CD4-positive, alpha-beta T cell (primary cell): ENCODE data around the gene SS18. TPM values are rescaled to one million over a fixed set of nuclear protein-coding genes. Genes with fewer than 3 reads are reported as not detected.
A peak's percentile ranks its signal among the peaks of the same experiment; 100 is the strongest.

Source experiments
- ATAC-seq: fragments of 200-7000 bp; cut with Tn5 transposase; one replicate; pipeline ENCODE4 v1.10.0; 2022; ENCODE audit warnings: mild to moderate bottlenecking; ENCODE audit not compliant: poor library complexity
- CTCF ChIA-PET: fragments of 350-600 bp; sonication (Branson Sonifier 250); formaldehyde crosslinking; loops from one replicate; lab custom pipeline; 2021; ENCODE audit warnings: antibody characterized with exemption, inconsistent platforms; lab: Charles Lee
- POLR2A ChIA-PET: fragments of 350-600 bp; sonication (Branson Sonifier 250); formaldehyde crosslinking; loops from one replicate; lab custom pipeline; 2021; ENCODE audit warnings: antibody characterized with exemption, inconsistent platforms; lab: Charles Lee
- DNase-seq, 14 experiments: peaks; one replicate each; pipeline ENCODE4 v3.0.0-alpha.2; 2013 to 2020; ENCODE audit warnings: mixed read lengths in 2 of 14
- H3K27ac ChIP-seq, 2 donors: one replicate each; pipeline versions ENCODE4 v1.5.1 to v1.7.0; 2013; ENCODE audit warnings: low read length in 2 of 2, low read depth in 1 of 2, mild to moderate bottlenecking in 1 of 2
- H3K27me3 ChIP-seq, 2 experiments: 1 replicate in 1 of 2; 2 replicates in 1 of 2; pipeline versions ENCODE4 v1.6.1 to v1.7.0; 2013; ENCODE audit warnings: low read length in 2 of 2, control low read depth in 1 of 2, mild to moderate bottlenecking in 1 of 2, moderate library complexity in 1 of 2; ENCODE audit not compliant: insufficient read depth in 2 of 2, control insufficient read depth in 1 of 2
- H3K36me3 ChIP-seq: one replicate; pipeline ENCODE4 v1.6.1; 2013; ENCODE audit warnings: low read length, control low read depth; ENCODE audit not compliant: insufficient read depth
- H3K4me1 ChIP-seq: one replicate; pipeline ENCODE4 v1.6.1; 2013; ENCODE audit warnings: low read length, control low read depth; ENCODE audit not compliant: insufficient read depth
- H3K4me3 ChIP-seq: one replicate; pipeline ENCODE4 v1.5.1; 2013; ENCODE audit warnings: mild to moderate bottlenecking, low read length, moderate library complexity
- H3K9me3 ChIP-seq, 2 experiments: 1 replicate in 1 of 2; 2 replicates in 1 of 2; pipeline versions ENCODE4 v1.6.1 to v1.7.0; 2013; ENCODE audit warnings: low read length in 2 of 2, mild to moderate bottlenecking in 2 of 2, control low read depth in 1 of 2, moderate library complexity in 1 of 2; ENCODE audit not compliant: control insufficient read depth in 1 of 2, insufficient read depth in 1 of 2
- H3K27ac Mint-ChIP-seq: one replicate; pipeline ENCODE4 v1.8.0; 2020; ENCODE audit warnings: mixed read lengths
- H3K27me3 Mint-ChIP-seq: one replicate; pipeline ENCODE4 v1.8.0; 2021; ENCODE audit warnings: mixed read lengths
- H3K36me3 Mint-ChIP-seq: one replicate; pipeline ENCODE4 v1.8.0; 2021; ENCODE audit warnings: low read depth, mixed read lengths
- H3K4me1 Mint-ChIP-seq: one replicate; pipeline ENCODE4 v1.8.0; 2021; ENCODE audit warnings: low read depth, mixed read lengths
- H3K4me3 Mint-ChIP-seq: one replicate; pipeline ENCODE4 v1.8.0; 2020; ENCODE audit warnings: mild to moderate bottlenecking, mixed read lengths
- H3K9me3 Mint-ChIP-seq: one replicate; pipeline ENCODE4 v1.8.0; 2020; ENCODE audit warnings: mixed read lengths
- CTCF ChIP-seq: fragments of 200-600 bp; IDR thresholded peaks from one replicate; pipeline ENCODE4 v1.8.0; 2022; ENCODE audit warnings: antibody characterized with exemption, mild to moderate bottlenecking
- intact Hi-C, 2 experiments: fragments of 100-400 bp; cut with DNase I in 1 of 2; cut with micrococcal nuclease in 1 of 2; formaldehyde crosslinking; loops; one replicate each; pipeline versions ENCODE4 v1.15.1 to v1.9.0; 2023 to 2025; cut with DNase I, micrococcal nuclease
- total RNA-seq, 174 experiments: library from RNA in 2 of 174; stranded (reverse) in 2 of 174; gene quantifications; one replicate each; pipeline ENCODE4 v1.2.3 and lab custom pipeline; 2021 to 2026

The SS18 gene
- total RNA-seq, 2 experiments from 2014 or later, result 40.4 to 41.7 TPM

- Histone ChIP-seq H3K9me3 (no peaks in the 10 kb centered on the region), H3K4me3 (no peak overlapping the region), H3K36me3 (peaks cover 61% of the 10 kb centered on the region), H3K4me1 (no peaks in the 10 kb centered on the region), H3K27ac (no peak overlapping the region), H3K27me3 (no peaks in the 10 kb centered on the region)
- Mint-ChIP-seq H3K4me3 (no peak overlapping the region), H3K27me3 (no peaks in the 10 kb centered on the region), H3K27ac (no peak overlapping the region), H3K36me3 (peaks cover 79% of the 10 kb centered on the region), H3K9me3 (no peaks in the 10 kb centered on the region), H3K4me1 (peaks cover 35% of the 10 kb centered on the region)
- intact Hi-C loops, result loop anchor here in 1 of 2 experiments (5.0 kb wide), 1 partner anchor 95 kb away; no protein-coding TSS in a partner anchor
- no peak for ATAC-seq
- no peak for TF ChIP-seq CTCF
- ChIA-PET POLR2A (no interaction called here), CTCF (no interaction called here)
- no peak for DNase-seq
Observed at GRCh38 chr18:26057344-26057773, 33.1 kb downstream of the SS18 start.

GRCh38 chr18:26056291-26056690, 34.1 kb downstream of the SS18 start:
- no peak overlapping the region for H3K27ac ChIP-seq

GRCh38 chr18:26052505-26052904, 37.9 kb downstream of the SS18 start:
- H3K9me3 ChIP-seq, result no peaks in the 10 kb centered on the region
- Mint-ChIP-seq H3K27me3 (no peaks in the 10 kb centered on the region), H3K36me3 (peaks cover 75% of the 10 kb centered on the region), H3K9me3 (no peaks in the 10 kb centered on the region), H3K4me1 (peaks cover 15% of the 10 kb centered on the region), H3K4me3 (no peak overlapping the region), H3K27ac (no peak overlapping the region)
- H3K4me3 ChIP-seq, result no peak overlapping the region
- ATAC-seq (no peak), DNase-seq (no peak)
- POLR2A ChIA-PET, result no interaction called here
- no peaks in the 10 kb centered on the region for H3K4me1 ChIP-seq
- H3K36me3 ChIP-seq, result peaks cover 60% of the 10 kb centered on the region
- intact Hi-C loops, result no loop called here
- TF ChIP-seq CTCF, result no peak
- H3K27me3 ChIP-seq, result no peaks in the 10 kb centered on the region
- H3K27ac ChIP-seq, result no peak overlapping the region
- CTCF ChIA-PET, result interaction anchor here (0.5 to 1.3 kb wide), 2 partner anchors 25 to 36 kb away, joined by 3 to 5 read pairs; no protein-coding TSS in a partner anchor

More at GRCh38 chr18:26056291-26056690, 34.1 kb downstream of the SS18 start:
- POLR2A ChIA-PET, result no interaction called here
- H3K9me3 ChIP-seq, result no peaks in the 10 kb centered on the region
- peaks cover 65% of the 10 kb centered on the region for H3K36me3 ChIP-seq
- CTCF ChIA-PET, result no interaction called here
- no peaks in the 10 kb centered on the region for H3K27me3 Mint-ChIP-seq
- H3K36me3 Mint-ChIP-seq, result peaks cover 80% of the 10 kb centered on the region
- no peaks in the 10 kb centered on the region for H3K27me3 ChIP-seq
- no peaks in the 10 kb centered on the region for H3K4me1 ChIP-seq
- no peak overlapping the region for H3K4me3 Mint-ChIP-seq
- peaks cover 31% of the 10 kb centered on the region for H3K4me1 Mint-ChIP-seq
- no peak for DNase-seq
- ATAC-seq, result no peak
- intact Hi-C loops, result loop anchor here in 1 of 2 experiments (5.0 kb wide), 1 partner anchor 96 kb away; no protein-coding TSS in a partner anchor
- H3K9me3 Mint-ChIP-seq, result no peaks in the 10 kb centered on the region
- no peak overlapping the region for H3K4me3 ChIP-seq
- TF ChIP-seq CTCF, result no peak
- H3K27ac Mint-ChIP-seq, result peak overlapping the region; percentile 13
